Measurements from ENCODE around the gene RPTOR.
"Not testable (repeated sequence)": the region's sequence is repeated elsewhere in the genome, so short reads cannot be mapped to it uniquely, and the experiment has no call there.

The RPTOR gene

DNA sequence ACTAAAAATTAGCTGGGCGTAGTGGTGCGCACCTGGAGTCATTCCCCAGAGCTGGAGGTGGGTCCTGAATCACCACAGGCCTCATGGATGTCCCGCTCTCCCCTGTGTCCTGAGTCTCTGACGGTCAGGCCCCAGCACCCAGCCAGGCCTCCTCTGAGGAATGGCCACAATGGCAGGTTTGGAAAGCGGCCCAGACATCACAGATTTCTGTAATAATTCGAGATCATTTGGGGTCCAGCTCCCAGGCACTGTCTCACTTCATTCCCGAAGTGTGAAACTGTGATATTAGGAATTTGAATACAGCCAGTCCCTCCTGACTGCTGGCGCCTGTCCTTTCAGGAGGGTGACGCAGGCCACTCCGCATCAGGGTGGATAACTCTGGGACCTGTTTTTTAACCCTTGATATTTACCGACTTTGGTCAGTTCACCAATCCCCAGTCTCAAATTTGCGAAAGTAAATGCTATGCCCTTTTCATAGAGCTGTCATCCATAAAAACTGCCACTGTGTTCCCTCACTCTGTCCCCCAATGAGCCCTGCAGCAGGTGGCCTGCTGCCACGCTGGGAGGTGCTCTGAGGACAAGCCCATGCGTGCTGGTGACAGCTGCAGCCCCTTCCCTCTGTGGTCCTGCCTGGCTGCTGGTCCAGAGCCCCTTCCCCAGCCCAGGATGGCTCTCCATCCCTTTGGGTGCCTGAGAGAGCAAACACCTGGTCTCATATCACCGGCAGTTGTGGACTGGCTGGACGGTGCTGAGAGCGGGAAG lies 28.3 kb upstream of the RPTOR start:
- DNase-seq (ENCODE audit: low spot score), result no peak

DNA sequence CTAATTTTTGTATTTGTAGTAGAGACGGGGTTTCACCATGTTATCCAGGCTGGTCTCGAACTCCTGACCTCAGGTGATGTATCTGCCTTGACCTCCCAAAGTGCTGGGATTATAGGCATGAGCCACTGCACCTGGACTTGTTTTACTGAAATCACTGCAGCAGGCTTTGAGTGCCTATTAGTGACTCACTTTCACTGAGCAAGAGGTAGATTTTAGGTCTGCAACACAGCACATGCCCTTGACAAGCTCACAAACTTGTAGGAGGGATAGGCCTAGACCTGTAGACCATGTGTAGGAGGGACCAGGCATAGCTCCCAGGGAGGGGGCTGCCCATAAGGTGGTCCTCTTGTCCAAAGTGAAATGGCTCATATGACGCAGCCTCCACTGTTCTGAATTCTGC lies 27.0 kb upstream of the RPTOR start:
- no peak for DNase-seq (ENCODE audit: low spot score)

DNA sequence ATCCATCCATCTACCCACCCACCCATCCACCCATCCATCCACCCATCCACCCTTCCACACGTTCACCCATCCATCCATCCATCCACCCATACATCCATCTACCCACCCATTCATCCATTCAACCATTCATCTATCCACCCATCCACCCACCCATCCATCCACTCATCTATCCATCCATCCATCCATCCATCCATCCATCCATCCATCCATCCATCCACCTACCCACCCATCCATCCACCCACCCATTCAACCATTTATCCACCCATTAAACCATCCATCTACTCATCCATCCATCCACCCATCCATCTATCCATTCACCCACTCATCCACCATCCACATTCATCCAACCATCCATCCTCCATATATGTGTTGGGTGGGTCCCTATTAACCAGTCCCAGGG lies 26.2 kb upstream of the RPTOR start:
- no peak for DNase-seq (ENCODE audit: low spot score)

DNA sequence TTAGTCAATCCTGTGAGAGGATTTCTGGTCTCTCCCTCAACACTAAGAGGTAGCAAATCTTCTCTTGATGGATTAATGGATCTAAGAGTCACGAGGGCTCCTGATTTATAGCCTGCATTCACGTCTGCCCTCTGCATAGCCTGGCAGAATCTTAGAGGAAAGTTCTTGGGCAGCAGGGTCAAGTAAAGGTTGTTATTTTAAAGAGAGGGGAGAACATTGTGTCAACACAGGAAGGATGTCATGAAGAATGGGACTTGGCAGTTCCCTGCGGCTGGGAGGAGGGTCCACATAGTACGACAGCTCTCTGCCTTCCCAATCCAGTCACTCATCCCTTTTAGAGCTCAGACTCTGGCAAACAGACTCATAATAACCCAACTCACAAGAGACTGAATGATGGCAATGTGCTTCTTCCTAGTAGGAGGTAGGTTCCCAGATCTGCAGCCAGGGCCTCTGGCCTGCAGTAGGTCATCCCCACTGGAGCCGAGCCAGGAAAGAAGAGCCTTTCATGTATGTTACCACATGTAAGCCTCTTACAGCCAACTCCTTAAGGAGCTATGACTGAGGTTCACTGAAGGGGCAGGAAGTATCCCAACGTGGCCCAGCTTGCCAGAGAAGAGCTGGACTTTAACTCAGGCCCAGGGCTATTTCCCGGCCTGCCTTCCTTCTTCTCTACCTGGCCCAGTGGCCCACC lies 25.4 kb upstream of the RPTOR start:
- no peak for DNase-seq (ENCODE audit: low spot score)

DNA sequence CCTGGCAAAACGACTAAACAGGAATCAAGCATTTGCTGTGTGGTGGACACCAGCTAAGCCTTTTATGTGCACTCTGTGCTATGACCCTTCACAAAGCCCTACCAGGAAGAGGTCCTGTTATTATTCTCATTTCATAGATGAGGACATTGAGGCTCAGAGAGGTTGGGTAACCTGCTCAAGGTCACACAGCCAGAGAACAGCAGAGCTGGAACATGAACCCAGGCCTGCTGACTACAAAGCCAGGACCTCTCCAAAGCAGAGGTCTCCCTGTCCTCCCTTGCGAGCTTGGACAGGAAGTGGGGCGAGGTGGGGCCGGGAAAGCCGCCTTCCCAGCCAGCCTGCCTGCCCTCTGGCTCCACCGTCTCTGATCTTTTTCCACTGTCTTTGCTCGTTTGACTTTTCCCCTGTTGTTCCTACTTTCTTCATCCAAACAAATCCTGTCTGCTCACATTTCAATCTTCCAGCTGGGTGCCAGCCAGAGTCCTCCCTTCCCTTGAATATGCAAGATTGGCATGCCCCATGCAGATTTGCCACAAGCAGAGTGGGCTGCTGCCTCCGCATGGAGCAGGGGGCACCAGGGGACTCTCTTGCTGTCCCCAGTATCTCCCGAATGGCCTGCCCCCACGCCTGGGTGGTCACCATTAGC lies 23.7 kb upstream of the RPTOR start:
- no peak for DNase-seq (ENCODE audit: low spot score)

DNA sequence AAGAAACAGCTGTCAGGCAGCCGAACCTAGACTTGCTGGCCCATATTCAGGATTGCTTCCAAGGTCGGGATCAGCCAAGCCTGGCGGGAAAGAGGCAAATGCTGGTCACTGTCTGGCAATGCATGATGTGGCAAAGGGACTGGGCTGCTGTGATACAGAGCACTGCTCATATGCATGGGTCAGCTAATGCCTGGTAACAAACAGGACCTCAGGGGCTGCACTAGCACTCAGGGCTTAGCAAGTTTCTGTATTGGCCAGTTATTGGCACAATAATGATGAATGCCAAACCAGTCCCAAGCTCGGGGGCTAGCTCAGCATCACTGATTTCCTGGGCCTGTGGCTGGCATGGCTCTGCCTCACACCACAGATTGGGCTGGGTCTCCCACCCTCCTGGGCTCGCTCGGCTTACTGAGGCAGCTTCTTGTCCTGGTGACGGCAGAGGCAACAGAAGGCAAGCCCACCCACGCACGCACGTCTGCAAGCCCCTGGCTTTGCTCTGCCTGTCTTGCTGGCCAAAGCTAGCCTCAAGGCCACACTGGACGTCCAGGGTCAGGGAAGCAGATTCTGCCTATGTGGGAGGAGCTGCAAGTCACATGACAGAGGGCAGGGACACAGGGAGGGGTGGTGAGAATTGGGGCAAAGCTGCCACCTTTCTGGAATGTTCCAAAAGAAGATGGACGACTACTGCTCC lies 21.4 kb upstream of the RPTOR start:
- no peak for DNase-seq (ENCODE audit: low spot score)

DNA sequence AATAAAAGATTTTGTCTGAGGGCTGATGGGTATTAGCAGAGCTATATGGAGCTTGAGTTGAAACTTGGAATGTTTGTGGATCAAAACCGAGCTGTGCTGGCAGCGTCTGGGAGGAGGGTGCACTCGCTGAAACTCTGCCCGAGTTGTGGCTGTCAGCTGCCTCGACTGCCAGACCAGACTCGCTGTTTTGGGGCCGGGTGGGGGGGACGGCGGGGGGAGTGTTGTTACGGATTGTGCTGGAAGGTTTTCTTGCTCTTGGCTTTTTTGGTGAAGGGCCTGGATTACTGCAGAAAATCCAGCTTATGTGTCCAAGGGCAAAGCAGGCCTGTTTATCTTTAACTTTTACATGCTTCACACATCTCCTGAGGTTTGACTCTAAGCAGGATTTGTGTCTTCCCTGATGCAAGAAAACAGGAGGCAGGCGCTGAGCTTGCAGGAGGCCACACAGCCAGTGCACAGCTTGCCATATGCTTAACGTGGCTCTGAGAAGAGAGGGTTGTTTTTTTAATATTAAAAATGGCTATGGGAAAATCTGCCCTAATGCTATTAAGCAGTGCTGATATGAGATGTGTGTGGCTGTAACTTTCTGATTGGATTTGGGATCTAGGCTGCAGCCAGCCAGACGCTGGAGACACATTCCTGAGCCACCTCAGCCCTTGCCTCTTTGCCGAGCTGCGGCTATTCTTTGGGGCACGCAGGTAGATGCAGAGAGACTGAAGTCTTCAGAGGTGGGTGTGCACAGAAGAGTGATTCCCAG lies 20.5 kb upstream of the RPTOR start:
- no peak for DNase-seq (ENCODE audit: low spot score)

DNA sequence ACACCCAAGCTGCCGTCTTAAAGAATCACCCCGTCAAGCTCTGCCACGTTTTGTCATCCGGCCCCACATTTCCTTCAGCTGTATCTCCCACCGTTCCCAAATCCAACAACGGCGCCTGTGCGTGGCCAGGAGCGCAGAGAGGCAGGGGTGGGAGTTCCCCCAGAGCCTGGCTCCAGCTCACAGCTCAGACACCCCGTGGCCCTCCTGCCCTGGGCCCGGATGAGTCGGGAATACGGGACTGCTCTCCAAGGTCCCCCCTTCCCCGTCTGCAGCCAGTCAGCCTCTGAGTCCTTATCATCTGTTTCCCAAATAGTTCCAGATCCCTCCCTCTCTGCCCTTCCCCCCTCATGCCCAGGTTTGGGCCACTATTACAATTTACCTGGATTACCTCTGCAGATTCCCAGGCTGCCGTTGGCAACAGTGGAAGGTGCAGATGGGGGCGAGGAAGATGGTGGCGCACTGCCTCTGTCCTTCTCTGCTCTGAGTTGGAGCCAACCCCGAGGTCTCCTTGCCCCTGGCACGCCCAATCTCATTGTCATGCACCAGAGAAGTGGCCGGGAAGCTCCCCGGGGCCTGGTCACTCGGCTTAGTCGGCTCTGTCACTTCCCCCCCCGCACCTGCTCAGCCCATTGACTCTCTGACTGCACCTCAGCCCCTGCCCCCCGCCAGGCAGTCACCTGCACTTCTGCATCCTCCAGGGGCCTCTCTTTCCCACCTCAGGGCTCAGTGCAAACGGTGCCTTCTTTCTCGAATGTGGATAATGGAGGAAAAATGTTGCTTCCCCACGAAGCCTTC lies 18.3 kb upstream of the RPTOR start:
- DNase-seq (ENCODE audit: low spot score), result no peak

DNA sequence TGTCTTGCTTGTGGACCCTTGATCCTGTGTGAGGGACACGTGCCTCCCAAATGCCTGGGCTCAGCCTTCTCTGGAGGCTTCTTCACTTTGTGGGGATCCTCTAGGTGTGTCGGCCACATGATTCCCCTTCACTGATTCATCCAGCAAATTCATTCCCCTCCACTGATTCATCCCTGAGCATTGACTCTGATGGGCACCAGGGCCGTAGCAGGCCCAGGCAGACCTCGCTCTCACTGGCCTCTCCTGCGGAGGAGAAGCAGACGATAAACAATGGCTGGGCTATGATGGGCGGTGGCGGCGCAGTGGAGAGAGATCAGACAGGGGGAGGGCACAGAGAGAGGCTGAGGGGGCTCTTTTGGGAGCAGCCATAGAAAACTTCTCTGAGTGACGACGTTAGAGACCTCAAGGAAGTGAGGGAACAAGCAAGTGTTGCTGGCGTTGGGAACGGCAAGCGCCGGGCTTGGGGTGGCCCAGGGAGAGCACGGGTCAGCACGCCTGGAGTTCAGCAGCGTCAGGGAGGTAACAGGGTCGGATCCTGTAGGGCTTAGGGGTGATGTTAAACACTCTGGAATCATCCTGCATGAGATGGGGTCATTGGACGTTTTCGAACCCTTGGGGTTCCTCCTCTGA lies 17.5 kb upstream of the RPTOR start:
- DNase-seq (ENCODE audit: low spot score), result no peak

DNA sequence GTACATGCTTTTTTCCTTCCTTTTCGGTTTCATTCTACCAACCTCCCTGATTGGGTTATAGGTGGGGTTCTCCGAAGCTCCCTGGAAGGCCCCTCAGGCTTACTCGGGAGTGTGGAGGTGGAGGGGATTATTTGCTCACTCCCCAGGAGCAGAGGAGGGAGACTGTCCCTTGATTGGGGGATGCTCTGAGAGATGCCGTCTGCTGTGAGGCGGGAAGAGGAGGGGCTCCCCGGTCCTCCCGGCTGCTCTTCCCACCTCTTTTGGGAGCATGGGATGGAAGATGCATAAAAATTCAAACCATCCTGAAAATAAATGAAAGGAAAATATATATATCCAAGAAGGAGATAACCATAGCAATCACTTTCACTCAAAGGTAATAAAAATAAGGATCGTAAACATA lies 16.1 kb upstream of the RPTOR start:
- DNase-seq (ENCODE audit: low spot score), result no peak

DNA sequence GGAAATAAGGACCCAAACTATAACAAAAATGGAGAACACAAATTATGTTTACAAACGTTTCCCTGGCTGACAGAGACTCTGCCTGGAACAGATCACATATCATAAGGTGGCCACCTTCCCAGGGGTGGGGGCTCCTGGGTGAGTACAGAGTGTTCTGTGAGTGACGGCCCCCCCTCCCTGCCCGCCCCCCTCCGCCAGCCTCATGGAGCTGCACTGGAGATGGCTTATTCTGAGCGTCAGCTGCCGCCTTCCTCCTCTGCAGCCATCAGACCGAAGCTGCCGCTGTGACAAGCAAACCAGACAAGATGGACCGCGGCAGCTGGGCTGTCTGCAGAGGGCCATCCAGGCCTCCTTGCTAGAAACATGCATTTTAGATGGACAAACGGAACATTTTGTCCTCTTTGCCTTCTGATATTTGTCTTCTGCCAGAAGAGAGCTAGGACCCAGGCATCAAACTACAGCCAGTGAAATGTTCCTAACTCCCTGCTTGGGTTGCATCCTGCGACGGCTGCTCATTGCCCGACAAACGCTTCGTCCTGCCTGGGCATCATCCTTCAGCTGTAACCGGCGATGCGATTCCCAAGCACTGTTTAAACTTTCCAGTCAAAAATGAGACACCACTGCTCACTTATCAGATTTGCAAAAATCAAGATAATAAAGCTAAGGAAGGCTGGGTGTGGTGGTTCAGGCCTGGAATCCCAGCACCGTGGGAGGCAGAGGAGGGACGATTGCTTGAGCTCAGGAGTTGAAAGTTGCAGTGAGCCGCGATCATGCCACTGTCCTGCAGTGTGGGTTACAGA lies 15.3 kb upstream of the RPTOR start:
- no peak for DNase-seq (ENCODE audit: low spot score)

DNA sequence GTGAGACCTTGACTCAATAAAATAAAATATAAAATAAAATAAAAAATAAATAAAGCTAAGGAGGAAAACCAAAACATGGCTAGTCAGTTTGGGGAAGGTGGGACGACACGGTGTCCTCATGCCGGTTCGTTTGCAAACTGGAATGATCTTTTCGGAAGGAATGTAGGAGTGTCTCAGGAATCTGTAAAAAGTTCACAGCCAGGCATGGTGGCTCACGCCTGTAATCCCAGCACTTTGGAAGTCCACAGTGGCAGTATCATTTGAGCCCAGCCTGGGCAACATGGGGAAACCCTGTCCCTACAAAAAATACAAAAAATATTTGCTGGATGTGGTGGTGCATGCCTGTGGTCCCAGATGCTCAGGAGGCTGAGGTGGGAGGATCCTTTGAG lies 14.7 kb upstream of the RPTOR start:
- DNase-seq (ENCODE audit: low spot score), result no peak

DNA sequence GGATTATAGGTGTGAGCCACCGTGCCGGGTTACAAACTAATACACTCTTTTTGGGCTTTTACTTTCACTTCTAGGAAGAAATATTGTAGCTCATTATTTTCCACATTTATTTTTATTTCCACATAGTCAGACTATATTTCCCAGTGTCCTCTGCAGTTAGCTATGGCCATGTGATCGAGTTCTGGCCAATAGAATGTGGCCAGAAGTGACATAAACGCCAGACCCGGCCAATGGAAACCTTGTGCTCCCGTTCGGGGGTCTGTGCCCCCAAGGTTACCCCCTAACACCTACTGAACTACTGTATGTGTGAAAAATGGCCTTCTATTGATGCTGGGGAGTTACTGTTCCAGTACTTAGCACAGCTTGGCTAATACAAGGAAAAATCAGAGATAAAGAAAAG lies 13.2 kb upstream of the RPTOR start:
- no peak for DNase-seq (ENCODE audit: low spot score)

DNA sequence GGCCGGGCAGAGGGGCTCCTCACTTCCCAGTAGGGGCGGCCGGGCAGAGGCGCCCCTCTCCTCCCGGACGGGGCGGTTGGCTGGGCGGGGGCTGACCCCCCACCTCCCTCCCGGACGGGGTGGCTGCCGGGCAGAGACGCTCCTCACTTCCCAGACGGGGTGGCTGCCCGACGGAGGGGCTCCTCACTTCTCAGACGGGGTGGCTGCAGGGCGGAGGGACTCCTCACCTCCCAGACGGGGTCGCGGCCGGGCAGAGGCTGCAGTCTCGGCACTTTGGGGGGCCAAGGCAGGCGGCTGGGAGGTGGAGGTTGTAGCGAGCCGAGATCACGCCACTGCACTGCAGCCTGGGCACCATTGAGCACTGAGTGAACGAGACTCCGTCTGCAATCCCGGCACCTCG lies 7.3 kb upstream of the RPTOR start:
- not testable (repeated sequence) for DNase-seq (ENCODE audit: low spot score)

DNA sequence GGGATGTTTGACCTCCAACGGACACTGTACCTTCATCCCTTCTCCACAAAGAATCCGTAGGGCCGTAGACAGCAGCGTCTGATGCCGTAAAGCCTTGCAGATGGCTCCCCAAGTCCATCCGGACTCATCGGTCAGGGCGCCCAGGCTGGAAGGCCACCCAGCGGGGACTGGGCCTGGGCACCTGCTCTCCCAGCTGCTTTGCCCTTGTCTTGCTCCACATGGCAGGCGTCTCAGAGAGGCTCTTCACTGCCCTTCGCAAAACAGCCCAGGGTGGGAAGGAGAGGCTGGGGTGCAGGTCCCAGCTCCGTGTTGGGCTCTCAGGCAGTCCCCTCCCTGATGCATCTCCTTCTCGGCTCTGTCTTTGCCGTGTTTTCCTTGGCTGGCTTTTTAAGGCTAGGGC lies 6.2 kb upstream of the RPTOR start:
- DNase-seq (ENCODE audit: low spot score), result no peak

DNA sequence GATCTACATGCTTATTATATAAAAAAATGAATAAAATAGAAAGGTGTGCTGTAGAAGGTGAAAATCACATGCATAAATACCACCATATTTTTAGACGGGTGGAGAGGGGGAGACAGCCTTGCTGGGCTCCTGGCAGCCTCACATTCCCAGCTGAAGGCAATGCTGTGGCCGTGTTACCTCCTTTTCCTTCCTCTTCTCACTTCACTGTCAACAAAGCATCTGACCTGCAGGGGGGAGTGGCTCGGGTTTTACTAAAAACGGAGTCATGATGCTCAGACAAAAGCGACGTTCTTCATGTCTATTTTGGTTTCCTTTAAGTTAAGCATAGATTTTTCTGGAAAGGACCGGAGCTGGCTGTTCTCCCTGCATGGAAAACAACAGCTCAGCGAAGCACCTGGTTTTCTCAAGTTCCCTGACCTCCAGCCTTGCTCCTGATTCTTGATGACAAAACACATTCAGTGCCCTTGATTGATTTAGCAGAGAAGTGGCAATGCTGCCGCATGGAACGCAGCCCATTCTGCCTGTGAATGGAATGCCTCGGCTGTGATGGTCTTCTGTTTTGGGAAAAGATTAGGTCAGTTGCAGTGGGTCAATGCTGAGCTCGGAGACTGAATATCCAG lies 5.5 kb upstream of the RPTOR start:
- DNase-seq (ENCODE audit: low spot score), result no peak

DNA sequence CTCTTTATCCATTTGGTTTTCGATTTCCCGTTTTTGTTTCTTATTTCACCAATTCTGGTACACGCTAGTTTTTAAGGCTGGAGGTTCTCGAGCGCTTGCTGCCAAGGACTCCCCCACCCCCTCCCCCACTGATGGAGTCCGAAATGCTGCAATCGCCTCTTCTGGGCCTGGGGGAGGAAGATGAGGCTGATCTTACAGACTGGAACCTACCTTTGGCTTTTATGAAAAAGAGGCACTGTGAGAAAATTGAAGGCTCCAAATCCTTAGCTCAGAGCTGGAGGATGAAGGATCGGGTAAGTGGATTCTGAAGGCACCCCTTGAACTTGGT lies 825 bp downstream of the RPTOR start:
- no peak for DNase-seq (ENCODE audit: low spot score)

DNA sequence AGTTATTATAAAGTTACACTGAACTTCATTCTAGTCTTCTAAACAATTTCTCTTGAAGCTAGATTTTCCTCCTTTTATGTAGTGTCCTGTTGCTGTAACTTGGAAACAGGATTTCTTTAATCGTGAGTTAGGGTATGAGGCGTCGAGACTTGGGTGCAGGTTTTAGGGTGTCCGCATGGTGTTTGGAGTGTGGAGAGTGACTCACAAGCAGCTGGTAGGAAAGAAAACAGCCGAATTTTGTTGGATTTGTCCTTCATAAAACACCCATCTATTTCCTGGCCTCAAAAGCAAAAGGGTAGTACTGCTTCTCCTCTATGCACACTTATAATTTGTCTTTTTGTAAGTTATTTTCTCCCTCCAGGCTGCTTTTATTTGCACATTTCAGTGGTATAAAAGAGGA lies 1.6 kb downstream of the RPTOR start:
- no peak for DNase-seq (ENCODE audit: low spot score)

DNA sequence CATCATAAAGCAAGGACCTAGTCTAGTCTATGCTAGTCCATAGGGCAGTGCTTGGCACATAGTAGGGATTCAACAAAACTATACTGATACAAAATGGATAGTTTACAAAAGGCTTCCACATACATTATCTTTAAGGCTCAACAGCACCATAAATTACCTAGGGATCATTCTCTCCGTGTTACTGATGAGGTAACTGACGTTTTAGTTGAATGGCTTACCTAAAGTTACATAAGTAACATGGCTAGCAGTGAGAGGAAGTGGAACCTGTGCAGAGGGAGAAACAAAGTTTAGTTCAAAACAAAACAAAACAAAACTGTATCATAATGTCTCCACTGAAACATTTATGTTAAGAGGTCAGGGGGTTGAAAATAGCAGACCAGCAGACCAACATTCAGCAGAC lies 7.9 kb downstream of the RPTOR start:
- no peak for DNase-seq (ENCODE audit: low spot score)

DNA sequence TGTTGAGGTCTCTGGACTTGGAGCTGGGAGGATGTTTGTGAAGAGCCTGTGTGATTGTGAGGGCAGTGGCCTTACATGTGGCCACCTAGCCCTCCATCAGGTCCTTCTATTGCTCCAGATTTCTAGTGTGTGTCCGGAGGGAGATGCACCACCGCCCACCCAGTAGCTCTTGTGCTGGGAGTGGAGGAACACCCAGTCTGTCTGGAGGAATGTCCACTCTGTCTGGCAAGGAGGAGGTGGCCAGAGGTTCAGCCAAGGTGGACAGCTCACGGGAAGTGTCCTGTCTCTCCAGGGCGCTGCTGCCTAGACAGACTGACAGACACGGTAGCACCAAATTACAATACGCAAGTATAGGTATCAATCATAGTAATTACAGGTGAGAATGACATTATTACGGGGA lies 10.6 kb downstream of the RPTOR start:
- no peak for DNase-seq (ENCODE audit: low spot score)

Data from germinal center (tissue), 1 donor.